H1 (cell line): ENCODE data around the gene DNMT1. TPM values are rescaled to one million over a fixed set of nuclear protein-coding genes. Genes with fewer than 3 reads are reported as not detected.

Source experiments
- CTCF ChIA-PET: fragments of 300-600 bp; sonication (Branson Sonifier 250); formaldehyde crosslinking; loops from one replicate; lab custom pipeline; 2021; ENCODE audit not compliant: partially characterized antibody; lab: Charles Lee
- POLR2A ChIA-PET: fragments of 300-600 bp; sonication (Branson Sonifier 250); formaldehyde crosslinking; loops from one replicate; lab custom pipeline; 2021; ENCODE audit warnings: inconsistent platforms; ENCODE audit not compliant: partially characterized antibody; lab: Charles Lee
- DNase-seq, 2 experiments: peaks; one replicate each; pipeline versions ENCODE4 v3.0.0 to v3.0.0-alpha.2; 2010 to 2022; ENCODE audit warnings: low spot score in 2 of 2, low read depth in 1 of 2, mixed read lengths in 1 of 2
- FAIRE-seq: peaks from 2 replicates; lab custom pipeline; 2011; peaks lifted over from hg19 to GRCh38; lab: Jason Lieb, UNC
- H2AFZ ChIP-seq: 2 replicates; pipeline ENCODE4 v1.8.1; 2012; ENCODE audit warnings: low read length, inconsistent platforms
- H2AK5ac ChIP-seq: 2 replicates; pipeline ENCODE4 v1.6.1; 2013; ENCODE audit warnings: low read depth, low read length
- H2BK120ac ChIP-seq: replicated peaks from 2 replicates; pipeline ENCODE3; 2013; ENCODE audit warnings: low read depth, low read length, inconsistent platforms
- H2BK12ac ChIP-seq: 2 replicates; pipeline ENCODE4 v1.6.1; 2013; ENCODE audit warnings: low read depth, low read length
- H2BK15ac ChIP-seq: 2 replicates; pipeline ENCODE4 v1.6.1; 2013; ENCODE audit warnings: low read length
- H2BK20ac ChIP-seq: 2 replicates; pipeline ENCODE4 v1.6.1; 2013; ENCODE audit warnings: low read length
- H2BK5ac ChIP-seq: 2 replicates; pipeline ENCODE4 v1.6.1; 2013; ENCODE audit warnings: low read depth, low read length
- H3K14ac ChIP-seq: 2 replicates; pipeline ENCODE4 v1.6.1; 2013; ENCODE audit warnings: inconsistent platforms; ENCODE audit not compliant: insufficient read length
- H3K18ac ChIP-seq: 2 replicates; pipeline ENCODE4 v1.6.1; 2013; ENCODE audit warnings: low read length; ENCODE audit errors: extremely low read depth
- H3K23ac ChIP-seq: 2 replicates; pipeline ENCODE4 v1.6.1; 2013; ENCODE audit warnings: inconsistent platforms; ENCODE audit not compliant: insufficient read length
- H3K23me2 ChIP-seq: 2 replicates; pipeline ENCODE4 v1.6.1; 2013; ENCODE audit warnings: low read depth, low read length
- H3K27ac ChIP-seq: 2 replicates; pipeline ENCODE4 v1.6.1; 2011; ENCODE audit warnings: low read depth, low read length, inconsistent platforms
- H3K27me3 ChIP-seq, 4 experiments: replicated peaks in 1 of 4; 1 replicate in 1 of 4; 2 replicates in 3 of 4; pipeline versions ENCODE4 v1.6.1 to v1.8.1; 2011 to 2013; ENCODE audit warnings: low read length in 3 of 4, mild to moderate bottlenecking in 3 of 4, inconsistent platforms in 2 of 4, mixed read lengths in 2 of 4, moderate library complexity in 1 of 4; ENCODE audit not compliant: control insufficient read depth in 3 of 4, insufficient read depth in 3 of 4; ENCODE audit errors: extremely low read depth in 1 of 4
- H3K36me3 ChIP-seq, 4 experiments: 2 replicates each; pipeline versions ENCODE4 v1.6.1 to v1.8.1; 2011 to 2013; ENCODE audit warnings: mild to moderate bottlenecking in 4 of 4, low read length in 3 of 4, moderate library complexity in 2 of 4, control low read depth in 1 of 4, inconsistent platforms in 1 of 4; ENCODE audit not compliant: insufficient read depth in 4 of 4, control insufficient read depth in 2 of 4
- H3K4ac ChIP-seq: replicated peaks from 2 replicates; pipeline ENCODE3; 2013; ENCODE audit warnings: low read length, low read depth, mixed read lengths, inconsistent platforms; ENCODE audit not compliant: insufficient read length
- H3K4me1 ChIP-seq, 4 experiments: replicated peaks in 1 of 4; 1 replicate in 1 of 4; 2 replicates in 3 of 4; pipeline versions ENCODE4 v1.6.1 to v1.8.1; 2011 to 2013; ENCODE audit warnings: low read length in 3 of 4, inconsistent platforms in 2 of 4, mixed read lengths in 1 of 4; ENCODE audit not compliant: insufficient read depth in 4 of 4, control insufficient read depth in 3 of 4
- H3K4me2 ChIP-seq, 2 experiments: 2 replicates each; pipeline versions ENCODE4 v1.6.1 to v1.8.1; 2011 to 2013; ENCODE audit warnings: low read depth in 2 of 2, low read length in 2 of 2, control low read depth in 1 of 2, inconsistent platforms in 1 of 2, mild to moderate bottlenecking in 1 of 2; ENCODE audit not compliant: insufficient read depth in 1 of 2
- H3K4me3 ChIP-seq, 4 experiments: fragments of 200-600, 300-600 bp in 1 of 4; sonication (generic), shearing (Covaris generic), sonication (Bioruptor Twin) in 1 of 4; 2 replicates each; pipeline versions ENCODE4 v1.5.1 to v1.8.1; 2011 to 2016; ENCODE audit warnings: low read length in 4 of 4, low read depth in 3 of 4, control low read depth in 2 of 4, inconsistent platforms in 2 of 4, mild to moderate bottlenecking in 2 of 4, mixed read lengths in 1 of 4, moderate library complexity in 1 of 4; ENCODE audit not compliant: insufficient read depth in 2 of 4; ENCODE audit errors: extremely low read depth in 1 of 4
- H3K56ac ChIP-seq: replicated peaks from 2 replicates; pipeline ENCODE3; 2013; ENCODE audit warnings: low read depth, mild to moderate bottlenecking, mixed read lengths, low read length, inconsistent platforms; ENCODE audit not compliant: insufficient read length
- H3K79me1 ChIP-seq: 2 replicates; pipeline ENCODE4 v1.6.1; 2013; ENCODE audit warnings: low read depth, low read length, control low read depth
- H3K79me2 ChIP-seq, 2 experiments: 2 replicates each; pipeline versions ENCODE4 v1.6.1 to v1.8.1; 2012 to 2013; ENCODE audit warnings: low read length in 2 of 2, mild to moderate bottlenecking in 2 of 2, inconsistent platforms in 1 of 2; ENCODE audit not compliant: insufficient read depth in 2 of 2, control insufficient read depth in 1 of 2
- H3K9ac ChIP-seq, 4 experiments: replicated peaks in 1 of 4; 1 replicate in 1 of 4; 2 replicates in 3 of 4; pipeline versions ENCODE4 v1.6.1 to v1.8.1; 2011 to 2013; ENCODE audit warnings: low read depth in 3 of 4, low read length in 3 of 4, control low read depth in 2 of 4, mild to moderate bottlenecking in 2 of 4, moderate library complexity in 2 of 4, inconsistent platforms in 1 of 4; ENCODE audit errors: extremely low read depth in 1 of 4
- H3K9me3 ChIP-seq, 2 experiments: 2 replicates each; pipeline versions ENCODE4 v1.6.1 to v1.8.1; 2012 to 2013; ENCODE audit warnings: mild to moderate bottlenecking in 2 of 2, moderate library complexity in 2 of 2, control low read depth in 1 of 2, inconsistent platforms in 1 of 2, low read depth in 1 of 2, low read length in 1 of 2, mixed read lengths in 1 of 2; ENCODE audit not compliant: insufficient read depth in 2 of 2
- H4K20me1 ChIP-seq, 2 experiments: replicated peaks in 1 of 2; 2 replicates each; pipeline versions ENCODE3 to v1.8.1; 2011 to 2013; ENCODE audit warnings: inconsistent platforms in 2 of 2, low read length in 2 of 2, mild to moderate bottlenecking in 1 of 2; ENCODE audit not compliant: insufficient read depth in 2 of 2, control insufficient read depth in 1 of 2
- H4K5ac ChIP-seq: 2 replicates; pipeline ENCODE4 v1.6.1; 2013; ENCODE audit warnings: low read length, low read depth, mixed read lengths, inconsistent platforms; ENCODE audit not compliant: insufficient read length
- H4K8ac ChIP-seq: 2 replicates; pipeline ENCODE4 v1.8.0; 2013; ENCODE audit warnings: mild to moderate bottlenecking, moderate library complexity, low read length, inconsistent platforms; ENCODE audit not compliant: insufficient read depth; ENCODE audit errors: extremely low read depth
- H4K91ac ChIP-seq: replicated peaks from 2 replicates; pipeline ENCODE3; 2013; ENCODE audit warnings: low read length, mixed read lengths, inconsistent platforms; ENCODE audit not compliant: insufficient read length
- ASH2L ChIP-seq: fragments of 200-600, 300-600 bp; sonication (generic); IDR thresholded peaks from one replicate; pipeline ENCODE4 v1.7.1; 2017; ENCODE audit warnings: low read length
- BCL11A ChIP-seq, 2 experiments: IDR thresholded peaks; one replicate each; pipeline ENCODE4 v1.6.1; 2011; ENCODE audit warnings: low read depth in 2 of 2, low read length in 2 of 2, mild to moderate bottlenecking in 2 of 2
- KDM4A ChIP-seq: IDR thresholded peaks from one replicate; pipeline ENCODE4 v1.7.1; 2012; ENCODE audit warnings: low read depth, mild to moderate bottlenecking, moderate library complexity, low read length, inconsistent platforms; ENCODE audit not compliant: severe bottlenecking
- SAP30 ChIP-seq: fragments of 300-600 bp; sonication (generic); IDR thresholded peaks from 2 replicates; pipeline ENCODE4 v1.7.1; 2012; ENCODE audit warnings: low read length, moderate library complexity, mild to moderate bottlenecking, inconsistent platforms; ENCODE audit not compliant: insufficient read depth, insufficient replicate concordance
- SIX5 ChIP-seq: IDR thresholded peaks from 2 replicates; pipeline ENCODE4 v1.6.1; 2011; ENCODE audit warnings: mild to moderate bottlenecking, low read depth, low read length
- SRF ChIP-seq: IDR thresholded peaks from 2 replicates; pipeline ENCODE4 v1.6.1; 2011; ENCODE audit warnings: mild to moderate bottlenecking, low read depth, low read length, moderate library complexity
- TEAD4 ChIP-seq: IDR thresholded peaks from 2 replicates; pipeline ENCODE4 v1.6.1; 2012; ENCODE audit warnings: low read depth, low read length, inconsistent platforms, mixed read lengths
- WGBS, 2 experiments: shearing (Covaris generic) in 1 of 2; methylation state at CpG; one replicate each; pipeline versions ENCODE4 v1.1.6 to v1.1.7; 2013 to 2015; ENCODE audit warnings: low lambda C conversion rate in 2 of 2, mixed read lengths in 2 of 2, inconsistent platforms in 1 of 2, low coverage in 1 of 2, missing lambda C conversion rate in 1 of 2; ENCODE audit not compliant: insufficient replicate concordance in 2 of 2, insufficient coverage in 1 of 2, insufficient read length in 1 of 2; ENCODE audit errors: extremely low coverage in 1 of 2, missing lambda C conversion rate in 1 of 2; 5-methylcytosine and 5-hydroxymethylcytosine counted together
- polyA plus RNA-seq, 7 experiments: library from polyadenylated mRNA; depleted of rRNA in 3 of 7; stranded (reverse) in 5 of 7; unstranded in 2 of 7; fragments of >200 nt in 5 of 7; fragments of 200-250 nt in 2 of 7; gene quantifications; 1 replicate in 5 of 7; 2 replicates in 1 of 7; 4 replicates in 1 of 7; pipeline versions ENCODE4 v1.2.1 to v1.2.3, GENCODE V29; 2011 to 2013; ENCODE audit warnings: missing spikeins in 2 of 7, mixed read lengths in 2 of 7
- total RNA-seq: library from RNA; stranded (reverse); fragmentation: NEBNext Ultra II Directional; extraction: Animal tissue kit (Norgen Biotek cat#: 25700); gene quantifications from 2 replicates; pipeline ENCODE4 v1.2.1, GENCODE V29; 2021

DNMT1 gene
- total and polyA plus RNA-seq, 2 of the 8 experiments (the other 6 are each of a cell fraction or from before 2014, with no cell fraction given): 101 to 210 TPM

DNA sequence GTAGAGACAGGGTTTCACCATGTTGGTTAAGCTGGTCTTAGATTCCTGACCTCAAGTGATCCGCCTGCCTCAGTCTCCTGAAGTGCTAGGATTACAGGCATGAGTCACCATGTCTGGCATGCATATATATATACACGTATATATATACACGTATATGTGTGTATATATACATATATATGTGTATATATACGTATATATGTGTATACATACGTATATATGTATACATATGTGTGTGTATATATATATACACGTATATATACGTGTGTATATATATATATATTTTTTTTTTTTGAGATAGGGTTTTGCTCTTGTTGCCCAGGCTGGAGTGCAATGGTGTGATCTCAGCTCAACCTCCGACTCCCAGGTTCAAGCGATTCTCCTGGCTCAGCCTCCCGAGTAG is 11.9 kb downstream of the DNMT1 start:
- TF ChIP-seq SRF (no peak), KDM4A (no peak), ASH2L (no peak), SAP30 (no peak), SIX5 (no peak), TEAD4 (no peak), BCL11A (IDR thresholded peaks at IDR 0.05; ENCODE audit: low read depth in 2 of 2, low read length in 2 of 2) (no peak)
- Histone ChIP-seq H3K23ac (no peak overlapping the region), H3K27me3 (no peaks in the 10 kb centered on the region), H3K79me2 (peaks cover 11 to 53% of the 10 kb centered on the region in 2 experiments), H4K5ac (no peak overlapping the region), H2BK5ac (no peak overlapping the region), H2BK20ac (no peak overlapping the region), H4K8ac (no peak overlapping the region), H3K23me2 (no peaks in the 10 kb centered on the region), H3K14ac (no peak overlapping the region), H2AFZ (no peak overlapping the region), H3K4ac (no peak overlapping the region), H3K4me2 (no peak overlapping the region), H3K79me1 (no peaks in the 10 kb centered on the region; the same call in 1 of the 2 replicates), H3K9ac (no peak overlapping the region), H3K27ac (no peak overlapping the region), H4K20me1 (peaks cover 13 to 24% of the 10 kb centered on the region in 2 experiments), H3K4me3 (no peak overlapping the region), H3K36me3 (peaks cover 13 to 43% (median 31%) of the 10 kb centered on the region in 4 experiments; a peak in 6 of 8 replicates), H2AK5ac (no peak overlapping the region), H2BK12ac (no peak overlapping the region), H4K91ac (no peak overlapping the region), H3K18ac (no peak overlapping the region), H3K56ac (no peak overlapping the region), H2BK15ac (no peak overlapping the region), H2BK120ac (no peak overlapping the region), H3K9me3 (no peaks in the 10 kb centered on the region), H3K4me1 (no peaks in the 10 kb centered on the region)
- ChIA-PET CTCF (interaction anchor here (0.6 to 4.4 kb wide), 6 partner anchors 9 to 132 kb away, joined by 3 to 22 read pairs (median 3); no protein-coding TSS in a partner anchor), POLR2A (interaction anchor here (1.2 to 1.3 kb wide), 3 partner anchors 8 to 35 kb away, joined by 3 to 4 read pairs (median 4); no protein-coding TSS in a partner anchor)
- 88% methylated on average over 10 of the region's 10 CpGs; no CpG with 5 or more reads in 1 of the 2 experiments for WGBS, 2 experiments
- no peak for FAIRE-seq
- no peak for DNase-seq
